Left lobe of liver (tissue), 2 donors: Measurements from ENCODE around the gene ANXA2. TPM values are rescaled to one million over a fixed set of nuclear protein-coding genes. Genes with fewer than 3 reads are reported as not detected.
"Not testable (repeated sequence)": the region's sequence is repeated elsewhere in the genome, so short reads cannot be mapped to it uniquely, and the experiment has no call there.

Experiments
- ATAC-seq: fragments of 200-7000 bp; cut with Tn5 transposase; one replicate; pipeline ENCODE4 v1.9.1; 2020; ENCODE audit warnings: mild to moderate bottlenecking, moderate library complexity
- DNase-seq: peaks from one replicate; pipeline ENCODE4 v3.0.0-alpha.2; 2020; ENCODE audit warnings: low spot score
- total RNA-seq: library from RNA; stranded (reverse); gene quantifications from one replicate; pipeline ENCODE4 v1.2.1, GENCODE V29; 2021
- donor health status: DM: no; HTN: no; CAD: no; lungs with moderate emphysema.
- donor health status: DM: no; HTN: yes; CAD: no.

The ANXA2 gene
- 61.3 TPM for total RNA-seq

DNA sequence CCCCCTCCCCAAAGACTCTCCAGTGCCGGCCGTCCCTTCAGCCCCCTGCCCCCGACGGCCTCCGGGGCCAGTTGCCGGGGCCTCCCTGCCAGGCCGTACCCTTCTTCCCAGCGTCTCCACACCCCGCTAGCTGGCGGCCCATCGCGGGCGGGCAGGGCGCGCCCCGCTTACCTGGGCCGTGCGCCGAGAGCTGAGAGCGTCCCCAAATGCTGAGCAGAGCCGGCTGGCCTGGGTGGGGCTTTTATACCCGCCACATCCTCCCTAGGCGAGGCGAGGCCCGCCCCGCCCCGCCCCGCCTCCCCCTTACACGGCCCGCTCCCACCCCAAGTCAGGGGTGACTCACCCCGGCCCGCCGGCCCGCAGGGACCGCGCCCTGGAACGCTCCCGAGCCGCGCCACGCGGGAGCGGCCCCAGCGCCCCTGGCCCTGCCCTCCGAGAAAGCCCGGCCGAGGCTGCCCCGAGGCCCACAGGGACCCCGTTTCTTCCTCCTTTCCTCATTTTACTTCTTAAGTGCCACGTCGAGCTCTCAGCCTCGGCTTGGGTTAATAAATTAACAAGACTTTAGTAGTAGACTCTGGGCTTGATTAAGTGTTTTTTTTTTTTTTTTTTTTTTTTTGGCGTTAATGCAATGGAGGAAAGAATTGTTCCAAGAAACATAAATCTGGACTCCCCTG, at the start of gene ANXA2:
ANXA2 (minus strand) TSS at position 215 of the 674 bp plus-strand sequence. CDS start 11,911 bp downstream, outside the sequence.
- DNase-seq, result peak; percentile 64

DNA sequence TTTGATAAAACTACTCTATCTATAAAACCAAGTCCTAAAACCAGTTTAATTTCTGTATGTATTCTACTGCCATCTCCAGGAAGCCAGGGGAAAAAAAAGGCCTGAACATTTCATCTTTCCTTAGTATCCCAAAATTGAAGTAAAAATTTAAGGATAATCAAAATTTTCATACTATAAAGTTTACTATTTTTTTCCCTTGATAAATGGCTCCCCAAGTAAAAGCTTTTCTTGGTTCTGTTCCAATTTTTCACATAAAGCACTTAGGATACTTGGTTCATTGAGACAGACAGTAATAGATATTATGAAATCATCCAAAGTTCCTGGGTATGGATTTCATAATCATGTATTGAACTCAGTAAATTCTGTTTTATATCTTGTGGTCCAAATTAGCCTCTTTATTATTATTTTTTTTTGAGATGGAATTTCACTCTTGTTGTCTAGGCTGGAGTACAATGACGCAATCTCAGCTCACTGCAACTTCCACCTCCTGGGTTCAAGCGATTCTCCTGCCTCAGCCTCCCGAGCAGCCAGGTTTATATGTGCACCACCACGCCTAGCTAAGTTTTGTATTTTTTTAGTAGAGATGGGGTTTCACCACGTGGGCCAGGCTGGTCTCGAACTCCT, 46.6 kb upstream of the ANXA2 start:
- peak; percentile 51 for ATAC-seq

More for the DNA sequence above, at the start of gene ANXA2:
- ATAC-seq, result peak; percentile 48

DNA sequence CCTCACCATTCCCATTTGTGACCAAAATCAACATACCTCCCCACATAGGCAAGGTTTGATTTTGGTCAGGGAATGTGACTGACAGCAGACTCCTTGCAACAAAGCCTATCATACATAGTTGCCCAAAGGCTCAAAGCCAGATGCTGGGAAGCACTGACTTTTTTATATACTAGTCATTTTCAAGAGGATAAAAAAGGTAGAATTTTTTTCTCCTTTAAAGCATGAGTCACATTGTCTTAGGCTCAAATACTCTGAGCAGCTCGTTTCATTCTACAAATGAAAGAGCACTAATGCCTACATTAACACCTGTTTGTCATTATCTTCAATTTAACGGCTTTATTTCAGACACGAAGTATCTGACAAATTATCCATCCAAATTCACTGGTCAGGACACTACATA, 45.0 kb upstream of the ANXA2 start:
- DNase-seq (no peak), ATAC-seq (no peak)

More for the DNA sequence above, 46.6 kb upstream of the ANXA2 start:
- no peak for DNase-seq

DNA sequence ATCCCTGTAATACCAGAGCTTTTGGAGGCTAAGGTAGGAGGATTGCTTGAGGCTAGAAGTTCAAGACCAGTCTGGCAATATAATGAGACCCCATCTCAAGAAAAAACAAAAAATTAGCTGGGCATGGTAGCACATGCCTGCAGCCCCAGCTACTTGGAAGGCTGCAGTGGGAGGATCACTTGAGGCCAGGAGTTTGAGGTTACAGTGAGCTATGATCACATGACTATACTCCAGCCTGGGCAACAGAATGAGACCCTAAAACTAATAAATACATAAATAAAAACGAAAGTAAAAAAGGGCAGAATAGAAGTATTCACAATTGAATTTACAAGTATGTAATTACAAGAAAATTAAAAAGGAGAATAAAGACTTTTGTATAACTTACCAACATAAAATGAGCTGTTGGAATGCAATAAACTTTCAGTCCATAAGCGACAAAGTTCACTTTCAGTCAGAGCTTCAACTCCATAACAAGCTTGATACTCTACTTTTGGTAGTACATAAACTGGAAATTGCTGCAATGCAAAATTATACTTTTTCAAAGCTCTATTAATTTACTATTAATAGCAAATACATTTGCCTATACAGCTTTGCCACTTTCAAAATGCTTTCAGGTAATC, 44.4 kb upstream of the ANXA2 start:
- DNase-seq (no peak), ATAC-seq (no peak)

DNA sequence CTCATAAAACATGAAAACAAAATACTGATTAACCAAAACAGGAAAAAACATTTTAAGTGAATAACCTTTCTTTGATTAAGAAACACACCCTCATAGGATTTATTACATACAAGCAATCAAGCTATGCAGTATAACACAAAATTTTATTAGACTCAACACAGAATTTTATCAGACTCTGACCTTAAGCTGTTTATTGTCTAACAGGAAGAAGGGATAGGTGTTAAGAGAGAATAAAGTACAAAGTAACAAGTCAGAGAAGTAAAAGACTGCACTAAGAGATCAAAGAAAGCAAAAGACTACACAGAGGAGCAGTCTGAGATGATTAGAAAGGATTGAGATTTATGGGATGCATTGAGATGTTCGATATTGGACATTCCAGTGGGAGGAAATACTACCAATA, 43.5 kb upstream of the ANXA2 start:
- DNase-seq (no peak), ATAC-seq (no peak)

DNA sequence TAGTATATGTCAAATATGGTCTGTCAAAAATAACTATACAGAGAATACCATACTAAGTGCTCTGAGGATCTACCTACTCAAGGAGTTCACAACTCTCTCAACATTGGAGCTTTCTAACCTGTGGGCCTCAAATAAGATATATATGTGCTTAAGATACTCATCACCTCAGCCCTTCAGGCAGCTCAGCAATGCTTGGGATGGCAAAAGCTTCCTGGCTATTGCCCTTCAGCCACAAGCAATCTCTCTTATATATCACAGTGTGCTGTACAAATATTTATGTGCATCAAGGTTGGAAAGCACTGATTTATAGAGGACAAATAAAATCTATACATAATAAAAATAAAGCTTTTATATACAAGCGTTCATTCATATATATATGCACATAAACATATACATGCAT, 40.9 kb upstream of the ANXA2 start:
- ATAC-seq (no peak), DNase-seq (no peak)

DNA sequence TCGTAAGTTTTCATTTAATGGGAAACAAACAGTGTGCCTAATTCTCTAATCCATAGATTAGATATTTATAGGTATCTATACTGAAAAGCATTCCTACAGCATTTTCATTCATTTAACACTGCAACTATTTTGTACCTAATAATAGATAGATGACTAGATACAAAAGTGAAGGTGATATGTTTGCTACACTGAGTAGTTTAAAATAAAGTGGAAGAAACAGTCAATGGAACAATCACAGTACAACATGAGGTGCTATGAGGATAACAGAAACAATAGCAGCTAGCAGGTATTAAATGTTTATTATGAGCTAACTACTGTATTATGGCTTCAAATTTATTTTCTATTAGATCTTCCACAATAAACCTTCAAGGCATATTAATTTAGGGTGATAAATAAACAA, 31.1 kb upstream of the ANXA2 start:
- no peak for DNase-seq

DNA sequence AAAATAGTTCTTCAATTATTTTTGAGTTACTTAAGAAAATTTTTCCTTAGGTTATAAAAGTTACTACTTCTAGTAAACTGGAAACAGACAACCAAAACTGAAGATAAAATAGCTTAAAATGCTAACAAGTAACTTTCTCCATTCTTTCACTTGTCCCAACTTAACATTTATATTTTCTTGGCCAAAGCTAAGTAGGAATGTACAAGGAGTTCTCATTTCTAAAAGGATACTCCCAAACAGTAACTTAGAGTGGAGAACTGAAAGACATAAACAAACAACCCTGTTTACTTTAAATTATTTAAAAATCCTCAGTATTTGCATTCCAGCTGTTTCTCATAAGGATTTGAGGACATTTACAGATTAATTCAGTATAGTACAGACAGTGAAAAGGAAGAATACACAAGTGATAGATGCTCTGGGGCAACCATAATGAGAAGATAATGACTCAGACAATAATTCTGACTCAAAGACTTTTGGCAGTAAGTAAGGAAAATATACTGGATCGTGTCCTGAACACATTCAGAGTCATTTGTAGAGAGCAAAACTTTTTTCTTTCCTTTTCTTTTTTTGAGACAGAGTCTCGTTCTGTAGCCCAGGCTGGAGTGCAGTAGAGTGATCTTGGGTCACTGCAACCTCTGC, 29.2 kb upstream of the ANXA2 start:
- no peak for DNase-seq
- ATAC-seq, result no peak

More for the DNA sequence above, 31.1 kb upstream of the ANXA2 start:
- ATAC-seq, result no peak

DNA sequence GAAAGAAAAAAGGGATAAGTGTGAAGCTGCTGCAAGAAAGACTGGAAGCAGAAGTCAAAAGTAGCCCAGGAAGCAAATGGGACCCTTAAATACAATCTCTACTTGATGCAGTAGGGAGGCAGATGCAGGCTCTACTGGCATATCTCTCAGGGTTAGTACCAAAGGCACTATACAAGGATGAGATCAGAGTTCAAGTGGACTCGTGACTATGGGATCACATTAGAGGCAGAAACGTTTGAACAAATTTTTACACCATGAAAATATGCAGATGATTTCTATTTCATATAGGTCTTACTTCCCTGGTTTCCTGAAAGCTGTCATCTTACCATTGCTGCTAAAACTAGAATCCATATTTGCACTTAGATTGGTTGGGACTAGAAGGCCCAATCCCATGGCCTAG, 27.7 kb upstream of the ANXA2 start:
- no peak for DNase-seq
- no peak for ATAC-seq

DNA sequence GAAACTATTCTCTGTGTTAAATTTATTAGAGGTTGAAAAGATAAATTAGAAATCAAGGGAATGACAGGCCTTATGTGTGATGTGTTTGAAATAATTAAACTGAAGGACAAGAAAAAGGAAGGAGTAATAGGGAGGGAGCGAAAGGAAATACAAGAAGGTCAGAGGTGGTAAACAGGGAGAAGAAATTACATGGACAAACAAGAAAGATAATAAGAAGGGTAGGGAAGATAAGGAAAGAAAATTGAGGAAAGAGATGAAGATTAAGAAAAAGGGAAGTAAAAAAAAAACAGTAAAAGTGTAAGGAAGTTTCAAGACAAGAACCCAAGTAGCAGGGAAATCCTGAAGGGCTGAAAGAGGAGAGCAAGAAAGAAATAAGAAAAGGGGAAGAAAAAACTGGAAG, 26.2 kb upstream of the ANXA2 start:
- ATAC-seq (no peak), DNase-seq (no peak)

DNA sequence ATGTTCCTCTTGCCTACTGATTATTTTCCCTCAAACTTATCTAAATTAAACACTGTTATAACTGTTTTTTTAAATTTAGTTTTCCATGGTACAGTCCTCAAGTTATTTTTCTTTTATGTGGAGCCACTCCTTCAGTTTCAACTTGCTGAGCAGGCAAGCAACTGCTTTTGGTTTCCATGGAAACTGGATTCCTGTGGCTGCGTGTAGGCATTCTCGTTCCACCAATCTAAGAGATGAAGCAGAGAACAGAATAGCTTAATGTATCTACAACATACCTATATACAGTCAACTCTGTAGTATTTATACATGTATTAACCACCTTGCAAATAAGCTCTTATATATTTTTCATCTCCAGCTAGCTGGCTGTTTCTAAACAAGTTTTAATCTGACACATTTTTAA, 25.8 kb upstream of the ANXA2 start:
- DNase-seq (no peak), ATAC-seq (no peak)

DNA sequence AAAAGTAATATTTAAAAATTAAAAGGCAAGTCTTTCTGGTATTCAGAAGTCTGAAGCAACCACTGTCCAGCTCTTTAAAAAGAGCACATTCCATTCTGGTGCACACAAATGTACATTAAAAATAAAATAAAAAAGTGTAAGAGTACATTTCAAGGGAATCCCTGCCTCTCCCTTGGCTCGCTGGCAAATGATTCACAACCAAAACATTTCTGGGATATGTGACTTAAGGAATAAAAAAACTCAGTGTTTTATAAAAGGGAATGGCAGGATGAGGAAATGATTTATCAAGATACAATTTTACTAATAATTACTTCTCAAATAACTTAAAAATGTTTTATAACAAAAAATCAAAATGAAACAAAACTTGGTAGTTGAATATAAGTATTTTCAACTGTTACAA, 23.8 kb upstream of the ANXA2 start:
- ATAC-seq, result no peak
- DNase-seq, result no peak

DNA sequence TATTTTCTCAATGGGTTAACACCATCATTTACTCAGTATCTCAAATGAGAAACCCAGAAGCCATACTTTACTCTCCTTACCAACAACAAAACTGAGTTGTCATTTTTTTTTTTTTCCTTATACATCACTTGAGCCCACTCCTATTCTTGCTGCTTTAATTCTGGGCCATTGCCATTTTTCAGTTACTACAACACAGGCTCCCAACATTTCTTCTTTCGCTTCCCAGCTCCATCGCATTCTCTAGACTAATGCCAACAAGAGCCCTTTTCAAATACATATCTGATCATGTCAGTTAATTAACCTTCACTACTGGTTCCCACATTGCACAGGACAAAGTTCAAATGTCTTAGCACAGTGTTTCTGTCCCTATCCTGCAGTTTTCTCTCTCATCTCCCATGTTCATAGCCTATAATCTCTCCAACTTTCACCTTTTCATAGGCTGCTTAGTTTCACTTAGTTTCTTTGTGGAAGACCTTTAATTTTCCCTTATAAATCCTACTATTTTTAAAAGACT, 22.5 kb upstream of the ANXA2 start:
- no peak for DNase-seq
- ATAC-seq, result peak; percentile 72

DNA sequence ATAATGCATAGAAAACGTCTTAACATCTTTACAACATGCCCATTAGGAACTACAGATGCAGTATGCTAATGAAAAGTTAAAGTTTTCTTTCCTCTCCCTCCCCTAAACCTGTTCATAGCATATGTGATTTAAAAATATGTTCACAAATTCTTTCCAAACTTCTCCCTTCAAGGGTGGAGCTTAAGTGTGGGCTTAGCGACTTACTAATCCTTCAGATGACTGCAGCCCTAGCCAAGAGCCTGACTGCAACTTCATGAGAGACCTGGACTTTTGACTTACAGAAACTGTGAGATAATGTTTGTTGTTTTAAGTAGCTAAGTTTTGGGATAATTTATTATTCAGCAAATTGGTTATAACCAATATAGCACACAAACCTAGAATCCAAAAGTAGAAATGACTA, 22.0 kb upstream of the ANXA2 start:
- ATAC-seq, result no peak

DNA sequence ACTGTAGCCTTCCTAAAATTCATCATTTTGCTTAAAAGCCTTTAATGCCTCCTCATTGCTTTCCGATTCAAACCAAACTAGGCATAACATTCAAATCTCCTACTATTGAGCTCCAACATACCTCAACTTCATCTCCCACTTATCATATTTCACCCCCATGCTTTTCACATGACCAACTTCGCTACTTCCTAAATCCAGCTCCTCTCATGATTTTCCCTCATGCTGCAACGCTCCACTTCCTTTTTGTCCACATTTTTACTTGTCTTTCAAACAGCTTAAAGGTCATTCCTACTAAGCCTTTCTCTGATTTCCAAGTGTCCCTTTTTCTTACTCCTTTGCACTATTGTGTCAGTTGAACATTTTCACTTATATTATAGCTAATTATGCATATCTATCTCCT, 20.3 kb upstream of the ANXA2 start:
- DNase-seq (no peak), ATAC-seq (no peak)

More for the DNA sequence above, 22.0 kb upstream of the ANXA2 start:
- no peak for DNase-seq

DNA sequence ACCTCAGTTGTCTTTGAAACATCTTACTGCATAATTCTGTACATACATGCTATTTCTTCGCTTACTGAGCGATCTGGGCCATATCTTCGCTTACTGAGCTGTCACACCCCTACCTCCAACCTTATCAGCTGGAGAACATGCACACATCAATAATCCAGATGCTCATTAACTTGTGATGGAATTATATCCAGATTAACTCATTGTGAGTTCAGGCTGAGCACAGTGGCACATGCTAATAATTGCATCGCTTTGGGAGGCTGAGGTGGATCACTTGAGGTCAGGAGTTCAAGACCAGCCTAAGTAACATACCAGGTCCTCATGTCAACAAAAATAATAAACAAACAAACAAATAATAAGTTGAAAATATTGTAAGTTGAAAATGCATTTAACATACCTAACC, 19.3 kb upstream of the ANXA2 start:
- ATAC-seq, result no peak
- DNase-seq, result no peak

DNA sequence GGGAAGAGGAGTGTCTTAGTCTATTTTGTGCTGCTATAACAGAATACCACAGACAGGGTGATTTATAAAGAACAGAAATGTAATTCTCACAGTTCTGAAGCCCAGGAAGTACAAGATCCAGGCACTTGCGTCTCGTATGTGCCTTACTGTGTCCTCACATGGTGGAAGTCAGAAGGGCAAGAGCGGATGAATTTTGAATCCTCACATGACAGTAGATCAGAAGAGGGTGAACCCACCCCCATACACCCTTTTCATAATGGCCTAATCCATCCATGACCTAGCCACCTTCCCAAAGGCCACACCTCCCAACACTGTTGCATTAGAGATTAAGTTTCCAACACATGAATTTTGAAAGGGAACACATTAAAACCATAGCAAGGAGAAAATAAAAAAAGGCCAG, 18.7 kb upstream of the ANXA2 start:
- ATAC-seq, result no peak
- no peak for DNase-seq

DNA sequence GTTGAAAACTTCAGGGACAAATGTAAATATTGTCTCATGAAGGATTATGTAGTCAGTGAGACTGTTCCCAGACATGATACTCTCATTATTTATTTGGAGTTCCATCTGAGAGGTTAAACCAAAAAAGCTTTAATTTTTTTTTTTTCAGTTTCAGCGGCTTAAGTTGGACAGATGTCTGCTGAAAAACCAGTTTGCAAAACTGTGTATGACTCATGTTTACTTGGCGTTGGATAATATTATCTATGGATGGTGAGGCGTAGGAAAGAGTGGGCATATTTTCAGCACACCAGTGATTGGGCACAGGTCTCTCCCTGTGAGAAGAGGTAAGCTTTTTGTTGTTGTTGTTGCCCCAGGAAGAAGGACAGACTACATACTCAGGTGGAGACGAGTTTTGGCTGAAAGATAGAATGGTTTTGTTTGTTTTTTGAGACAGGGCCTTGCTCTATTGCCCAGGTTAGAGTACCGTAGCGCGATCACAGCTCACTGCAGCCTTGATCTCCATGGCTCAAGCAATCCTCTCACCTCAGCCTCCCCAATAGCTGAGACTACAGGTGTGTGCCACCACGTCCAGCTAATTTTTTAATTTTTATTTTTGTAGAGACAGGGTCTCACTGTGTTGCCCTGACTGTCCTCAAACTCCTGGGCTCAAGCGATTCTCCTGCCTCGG, 16.4 kb upstream of the ANXA2 start:
- DNase-seq (no peak), ATAC-seq (no peak)

DNA sequence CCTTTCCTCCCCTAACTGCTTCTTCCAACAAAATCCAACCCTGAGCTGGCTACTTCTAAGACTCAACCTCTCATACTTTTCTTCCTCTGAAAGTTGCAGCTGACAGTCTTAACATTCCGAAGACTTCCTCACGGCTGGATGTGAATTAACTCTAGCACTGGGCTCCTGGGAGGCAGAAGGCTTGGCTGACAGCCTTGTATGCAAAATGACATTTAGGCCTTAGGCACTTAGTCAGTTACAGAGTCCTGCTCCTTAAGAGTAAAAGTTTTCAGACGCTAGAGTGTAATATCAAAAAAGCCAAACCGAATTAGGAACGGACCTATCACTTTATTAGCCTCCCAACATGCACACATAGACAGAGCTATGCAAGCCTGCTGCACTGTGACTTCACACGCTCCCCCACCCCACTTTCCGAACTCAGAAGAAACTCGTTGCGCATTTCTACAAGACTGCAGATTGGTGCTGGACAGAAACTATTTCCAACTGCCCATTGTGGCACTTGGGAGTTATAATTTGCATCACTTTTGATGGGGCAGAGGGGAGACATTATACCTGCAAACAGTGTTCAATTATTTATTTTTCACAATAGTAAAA, 15.5 kb upstream of the ANXA2 start:
- ATAC-seq (no peak), DNase-seq (no peak)

DNA sequence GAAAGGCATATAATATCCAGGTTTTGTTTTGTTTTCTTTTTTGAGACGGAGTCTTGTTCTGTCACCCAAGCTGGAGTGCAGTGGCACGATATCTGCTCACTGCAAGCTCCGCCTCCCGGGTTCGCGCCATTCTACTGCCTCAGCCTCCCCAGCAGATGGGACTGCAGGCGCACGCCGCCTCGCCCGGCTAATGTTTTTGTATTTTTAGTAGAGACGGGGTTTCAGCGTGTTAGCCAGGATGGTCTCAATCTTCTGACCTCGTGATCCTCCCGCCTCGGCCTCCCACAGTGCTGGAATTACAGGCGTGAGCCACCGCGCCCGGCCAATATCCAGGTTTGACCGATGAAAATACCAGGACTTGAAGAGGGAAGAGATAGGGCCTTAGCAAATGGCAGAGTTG, 15.0 kb upstream of the ANXA2 start:
- not testable (repeated sequence) for ATAC-seq, DNase-seq
